ENCODE measurements around the gene SPTBN5.

- TF ChIP-seq CTCF (IDR thresholded peaks at IDR 0.05; ENCODE audit: low read length) (no peak), EZH2 (IDR thresholded peaks at IDR 0.05; ENCODE audit: borderline replicate concordance, low read length) (no peak)
Measured at GRCh38 chr15:41884458-41884857, 9.4 kb downstream of the SPTBN5 start.
